Skeletal muscle satellite cell (primary cell): Measurements from ENCODE around the gene APP.

Experiments
- H3K27me3 ChIP-seq: 2 replicates; pipeline ENCODE4 v1.7.0; 2013; ENCODE audit warnings: low read length; ENCODE audit not compliant: control insufficient read depth, insufficient read depth
- H3K36me3 ChIP-seq: 2 replicates; pipeline ENCODE4 v1.7.0; 2013; ENCODE audit warnings: mild to moderate bottlenecking, control low read depth, low read length; ENCODE audit not compliant: insufficient read depth
- H3K4me1 ChIP-seq: 2 replicates; pipeline ENCODE4 v1.7.0; 2013; ENCODE audit warnings: low read length; ENCODE audit not compliant: control insufficient read depth, insufficient read depth
- H3K4me2 ChIP-seq: 2 replicates; pipeline ENCODE4 v1.7.0; 2013; ENCODE audit warnings: mild to moderate bottlenecking, low read length
- H3K4me3 ChIP-seq: 2 replicates; pipeline ENCODE4 v1.7.0; 2013; ENCODE audit warnings: low read length
- H3K9ac ChIP-seq: 2 replicates; pipeline ENCODE4 v1.7.0; 2013; ENCODE audit warnings: mild to moderate bottlenecking, low read depth, low read length, moderate library complexity
- H3K9me3 ChIP-seq: replicated peaks from 2 replicates; pipeline ENCODE4 v1.7.0; 2013; ENCODE audit warnings: mild to moderate bottlenecking, control low read depth, low read length

The APP gene

DNA sequence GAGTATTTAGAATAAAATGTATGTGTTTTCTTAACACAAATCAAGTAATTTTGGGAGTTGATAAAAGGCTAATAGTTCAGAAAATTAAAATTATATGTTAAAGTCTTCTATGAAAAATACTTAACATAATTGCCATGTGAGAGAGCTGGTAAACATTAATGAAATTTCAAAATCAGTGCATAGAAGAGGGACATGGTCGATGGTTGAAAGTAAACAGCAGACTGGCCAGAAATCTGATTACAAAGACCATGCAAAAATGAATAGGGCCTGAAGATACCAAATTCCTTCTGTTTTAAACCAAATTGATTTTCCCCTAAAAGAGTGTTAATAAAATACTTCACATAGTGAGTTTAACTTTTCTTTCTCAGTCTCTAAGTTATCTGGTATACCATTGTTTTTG is 307.5 kb downstream of the APP start:
- no peaks in the 10 kb centered on the region for H3K9me3 ChIP-seq
- no peak overlapping the region for H3K4me2 ChIP-seq
- H3K9ac ChIP-seq = no peak overlapping the region
- H3K36me3 ChIP-seq = no peaks in the 10 kb centered on the region
- H3K4me1 ChIP-seq = no peaks in the 10 kb centered on the region
- peaks cover 4% of the 10 kb centered on the region for H3K27me3 ChIP-seq
- no peak overlapping the region for H3K4me3 ChIP-seq

DNA sequence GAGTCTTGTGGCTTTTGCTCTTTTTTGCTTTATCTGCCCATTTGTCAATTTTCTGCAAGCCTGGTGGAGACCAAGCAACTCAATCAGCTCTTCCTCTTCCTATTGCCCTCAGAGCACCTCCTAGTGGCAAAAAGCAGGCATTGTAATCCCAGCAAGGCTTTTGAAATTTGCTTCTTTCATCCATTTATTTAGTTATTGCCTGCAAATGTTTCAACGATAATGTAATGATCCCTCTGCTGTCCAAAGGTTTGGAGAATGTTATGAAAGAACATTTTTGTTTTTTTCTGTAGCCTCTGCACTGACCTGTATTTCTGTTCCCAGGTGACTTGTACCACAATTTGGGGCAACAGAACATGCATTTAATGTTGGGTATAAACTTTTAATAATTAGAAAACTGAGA is 308.0 kb downstream of the APP start:
- Histone ChIP-seq H3K9ac (no peak overlapping the region), H3K9me3 (no peaks in the 10 kb centered on the region), H3K4me3 (no peak overlapping the region), H3K36me3 (no peaks in the 10 kb centered on the region), H3K4me1 (no peaks in the 10 kb centered on the region), H3K4me2 (no peak overlapping the region), H3K27me3 (peaks cover 5% of the 10 kb centered on the region)

DNA sequence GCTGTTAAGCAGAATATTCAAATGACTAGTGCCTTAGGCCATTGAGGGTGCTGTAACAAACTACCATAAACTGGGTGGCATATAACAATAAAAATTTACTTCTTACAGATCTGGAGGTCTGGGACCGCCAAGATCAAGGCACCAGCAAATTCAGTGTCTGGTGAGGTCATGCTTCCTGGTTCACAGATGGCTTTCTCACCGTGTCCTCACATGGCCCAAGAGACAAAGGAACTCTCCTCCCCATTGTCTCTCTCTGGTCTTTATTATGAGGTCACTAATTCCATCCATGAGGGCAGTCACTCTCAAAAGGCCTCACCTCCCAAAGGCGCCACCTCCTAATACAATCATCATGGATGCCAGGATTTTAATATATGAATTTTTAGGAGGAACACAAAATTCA is 308.5 kb downstream of the APP start:
- no peak overlapping the region for H3K4me2 ChIP-seq
- no peak overlapping the region for H3K4me3 ChIP-seq
- H3K9me3 ChIP-seq = no peaks in the 10 kb centered on the region
- H3K4me1 ChIP-seq = no peaks in the 10 kb centered on the region
- H3K36me3 ChIP-seq = no peaks in the 10 kb centered on the region
- H3K27me3 ChIP-seq = peaks cover 8% of the 10 kb centered on the region
- no peak overlapping the region for H3K9ac ChIP-seq

DNA sequence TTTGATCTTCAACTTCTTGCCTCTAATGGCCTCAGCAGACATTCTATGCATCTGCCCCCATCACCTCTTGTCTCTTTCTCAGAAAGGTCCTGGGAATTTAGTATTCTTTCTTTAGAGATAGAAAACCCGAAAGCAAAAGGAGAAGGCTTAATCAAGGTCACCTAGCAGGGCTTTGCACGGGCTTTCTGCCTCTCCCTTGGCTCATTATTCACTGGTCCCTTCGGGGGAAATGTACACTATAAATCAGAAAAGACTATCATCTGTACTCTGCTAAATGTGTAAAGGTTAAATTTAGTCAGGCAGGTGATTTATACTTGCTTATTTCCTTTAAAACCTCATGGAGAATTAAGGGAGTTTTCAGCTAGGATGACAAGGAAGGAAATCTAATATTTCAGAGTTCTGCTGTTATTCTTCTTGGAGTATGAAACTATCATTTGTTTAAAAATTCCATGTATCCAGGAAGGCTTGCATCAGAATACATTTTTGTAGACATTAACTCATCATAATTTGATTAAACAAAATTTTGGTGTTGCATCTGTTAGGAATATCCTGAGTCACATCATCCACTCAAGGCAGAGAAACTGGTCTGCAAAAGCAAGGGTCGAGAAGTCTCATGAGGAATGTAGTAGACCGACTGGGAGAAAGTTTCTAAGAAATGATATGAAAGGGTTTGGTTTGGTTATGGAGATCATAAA is 311.2 kb downstream of the APP start:
- H3K4me1 ChIP-seq = no peaks in the 10 kb centered on the region
- no peaks in the 10 kb centered on the region for H3K9me3 ChIP-seq
- no peaks in the 10 kb centered on the region for H3K36me3 ChIP-seq
- H3K9ac ChIP-seq = no peak overlapping the region
- H3K4me2 ChIP-seq = no peak overlapping the region
- H3K4me3 ChIP-seq = no peak overlapping the region
- H3K27me3 ChIP-seq = peaks cover 9% of the 10 kb centered on the region

DNA sequence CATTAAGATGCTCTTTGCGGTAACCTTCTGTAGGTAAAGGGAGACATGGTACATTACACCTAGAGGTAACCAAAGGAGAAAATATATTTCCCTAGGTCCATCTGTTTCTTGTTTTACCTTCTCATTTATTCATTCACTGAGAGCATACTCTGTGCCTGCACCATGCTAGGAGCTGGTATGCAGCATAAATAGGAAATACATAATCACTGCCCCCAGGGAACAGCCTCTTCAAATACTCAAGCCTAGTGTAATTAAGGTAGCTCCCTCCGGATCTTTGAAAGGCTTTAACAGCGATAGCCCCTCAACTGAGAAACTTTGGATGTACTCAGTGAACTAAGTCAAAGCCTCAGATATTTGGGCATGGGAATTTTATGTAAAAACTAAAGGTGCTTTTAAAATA is 312.2 kb downstream of the APP start:
- Histone ChIP-seq H3K9ac (no peak overlapping the region), H3K27me3 (peaks cover 9% of the 10 kb centered on the region), H3K4me1 (no peaks in the 10 kb centered on the region), H3K9me3 (no peaks in the 10 kb centered on the region), H3K4me3 (no peak overlapping the region), H3K36me3 (no peaks in the 10 kb centered on the region), H3K4me2 (no peak overlapping the region)

DNA sequence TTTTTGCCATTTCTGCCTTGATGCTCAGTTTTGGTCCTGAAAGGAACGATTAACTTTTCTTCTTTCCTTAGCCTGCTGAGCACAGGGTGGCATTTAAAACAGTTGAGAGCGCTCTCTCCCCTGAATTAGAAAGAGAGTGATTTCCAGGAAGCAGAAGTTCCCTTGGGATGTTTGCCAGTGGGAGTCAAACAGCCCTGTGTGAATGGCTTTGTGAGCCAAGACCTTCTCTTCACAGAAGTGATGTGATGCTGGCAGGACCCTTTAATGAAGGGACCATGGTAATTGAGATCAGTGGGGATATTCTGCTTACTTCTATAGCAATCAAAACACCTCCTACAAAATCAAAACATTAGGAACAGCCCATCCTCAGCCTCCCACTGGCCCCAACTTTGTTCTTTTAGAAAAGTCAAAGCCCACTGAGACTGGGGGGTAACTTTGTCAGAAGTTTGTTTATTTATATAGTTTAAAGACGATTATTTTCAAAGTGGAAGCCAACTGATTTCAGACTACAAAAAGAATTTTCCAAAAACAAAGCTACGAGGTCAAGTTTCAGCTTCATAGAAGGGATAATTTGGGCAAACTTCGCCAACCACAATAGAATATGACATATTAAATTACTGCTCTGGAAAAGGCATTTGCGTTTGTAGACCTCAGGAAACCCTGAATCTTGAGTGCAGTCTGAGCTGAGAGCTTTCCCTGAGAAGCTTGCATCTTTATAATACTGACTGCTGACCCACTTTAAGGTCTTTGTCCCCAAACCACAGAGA is 313.1 kb downstream of the APP start:
- H3K27me3 ChIP-seq = peaks cover 15% of the 10 kb centered on the region
- H3K36me3 ChIP-seq = no peaks in the 10 kb centered on the region
- no peak overlapping the region for H3K4me2 ChIP-seq
- H3K4me3 ChIP-seq = no peak overlapping the region
- H3K4me1 ChIP-seq = no peaks in the 10 kb centered on the region
- H3K9ac ChIP-seq = no peak overlapping the region
- no peaks in the 10 kb centered on the region for H3K9me3 ChIP-seq

DNA sequence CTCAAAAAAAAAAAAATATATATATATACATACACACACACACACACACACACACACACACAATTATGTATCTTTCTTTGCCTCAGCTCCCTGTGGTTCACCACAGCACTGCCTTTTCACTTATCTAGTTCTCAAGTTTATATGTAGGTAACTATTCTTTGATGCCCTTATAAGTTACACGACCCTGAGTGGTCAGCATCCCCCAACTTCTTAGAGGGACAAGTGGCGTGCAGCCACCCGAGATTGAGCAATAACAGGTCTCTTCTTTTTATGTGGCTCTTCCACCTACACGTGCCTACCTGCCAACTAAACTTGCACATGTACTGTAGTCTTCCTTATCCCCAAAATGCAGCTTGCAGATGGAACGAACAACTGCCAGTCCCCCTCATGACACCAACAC is 315.0 kb downstream of the APP start:
- no peak overlapping the region for H3K4me2 ChIP-seq
- no peaks in the 10 kb centered on the region for H3K9me3 ChIP-seq
- peaks cover 19% of the 10 kb centered on the region for H3K27me3 ChIP-seq
- H3K9ac ChIP-seq = no peak overlapping the region
- no peak overlapping the region for H3K4me3 ChIP-seq
- no peaks in the 10 kb centered on the region for H3K36me3 ChIP-seq
- no peaks in the 10 kb centered on the region for H3K4me1 ChIP-seq

DNA sequence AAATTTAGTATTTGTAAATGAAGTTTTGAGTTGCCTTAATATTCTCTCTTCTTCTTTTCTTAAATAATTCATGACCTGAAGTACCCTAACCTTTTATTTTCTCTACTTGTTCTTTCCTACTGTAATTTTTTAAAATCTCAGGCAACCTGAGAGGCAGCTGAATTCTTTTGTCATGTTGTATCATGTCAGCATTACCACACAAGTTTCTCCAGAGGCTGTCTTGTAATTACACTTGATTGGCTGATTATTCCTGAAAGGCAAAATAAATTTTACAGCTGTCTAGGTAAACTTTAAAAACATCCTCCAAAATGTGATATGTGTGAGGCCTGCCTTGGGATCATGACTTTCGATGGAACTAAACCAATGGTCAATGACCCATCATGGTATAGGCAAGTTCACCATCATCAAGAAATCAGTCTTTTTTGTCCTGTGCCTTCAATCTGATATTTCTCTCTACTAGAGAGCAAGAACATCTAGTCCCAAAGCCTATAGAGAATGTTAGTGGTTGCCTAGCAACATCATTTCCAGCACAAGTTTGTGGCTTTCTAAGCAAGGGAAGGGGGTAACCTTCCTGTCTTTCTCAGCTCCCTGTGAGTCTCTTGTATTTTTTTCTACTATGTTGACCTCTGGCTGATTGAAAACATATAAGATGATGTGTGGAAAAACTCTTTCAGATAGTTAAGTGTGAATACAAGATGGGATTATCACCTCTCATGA is 320.3 kb downstream of the APP start:
- Histone ChIP-seq H3K4me3 (no peak overlapping the region), H3K4me1 (peaks cover 5% of the 10 kb centered on the region), H3K9ac (no peak overlapping the region), H3K9me3 (no peaks in the 10 kb centered on the region), H3K27me3 (peaks cover 13% of the 10 kb centered on the region), H3K36me3 (no peaks in the 10 kb centered on the region), H3K4me2 (no peak overlapping the region)

DNA sequence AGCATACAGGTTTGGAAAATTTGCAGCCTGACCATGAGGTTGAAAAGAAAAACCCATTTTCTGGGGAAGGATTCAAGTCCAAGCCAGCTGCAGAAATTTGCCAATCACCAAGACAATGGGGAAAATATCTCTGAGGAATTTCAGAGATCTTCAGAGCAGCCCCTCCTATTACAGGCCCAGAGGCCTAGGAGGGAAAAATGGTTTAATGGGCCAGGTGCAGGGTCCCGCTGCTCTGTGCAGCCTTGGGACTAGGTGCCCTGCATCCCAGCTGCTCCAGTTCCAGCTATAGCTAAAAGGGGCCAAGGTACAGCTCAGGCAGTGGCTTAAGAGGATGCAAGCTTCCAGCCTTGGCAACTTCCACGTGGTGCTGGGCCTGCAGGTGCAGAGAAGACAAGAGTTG is 322.3 kb downstream of the APP start:
- Histone ChIP-seq H3K27me3 (peaks cover 19% of the 10 kb centered on the region), H3K4me2 (no peak overlapping the region), H3K4me3 (no peak overlapping the region), H3K4me1 (peaks cover 5% of the 10 kb centered on the region), H3K9me3 (no peaks in the 10 kb centered on the region), H3K36me3 (no peaks in the 10 kb centered on the region), H3K9ac (no peak overlapping the region)

DNA sequence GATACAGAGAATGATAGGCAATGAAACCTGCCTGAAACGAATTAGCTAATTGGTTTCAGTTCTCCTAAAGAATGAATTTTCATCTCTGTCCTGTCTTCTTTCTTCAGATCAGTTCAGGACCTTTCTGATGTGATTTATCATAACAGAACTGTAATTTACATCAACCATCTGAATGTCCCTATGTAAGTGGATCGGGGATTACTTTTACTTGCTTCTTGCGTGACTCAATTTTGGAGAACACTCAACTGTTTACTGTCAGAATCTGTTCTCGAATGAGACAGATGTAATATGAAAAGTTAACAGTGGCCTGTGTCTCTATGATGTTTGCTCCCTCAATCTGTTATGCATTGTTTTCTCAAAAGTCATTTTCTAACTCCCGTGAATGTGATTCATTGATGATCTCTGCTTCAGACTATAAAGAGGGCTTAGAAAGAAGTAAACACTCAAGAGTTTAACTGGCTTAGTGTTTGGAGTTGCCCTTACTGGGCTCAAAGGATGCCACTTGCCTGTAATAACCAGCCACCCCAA is 324.8 kb downstream of the APP start:
- Histone ChIP-seq H3K4me2 (no peak overlapping the region), H3K9me3 (no peaks in the 10 kb centered on the region), H3K27me3 (peaks cover 30% of the 10 kb centered on the region), H3K4me1 (peaks cover 5% of the 10 kb centered on the region), H3K9ac (no peak overlapping the region), H3K4me3 (no peak overlapping the region), H3K36me3 (no peaks in the 10 kb centered on the region)

DNA sequence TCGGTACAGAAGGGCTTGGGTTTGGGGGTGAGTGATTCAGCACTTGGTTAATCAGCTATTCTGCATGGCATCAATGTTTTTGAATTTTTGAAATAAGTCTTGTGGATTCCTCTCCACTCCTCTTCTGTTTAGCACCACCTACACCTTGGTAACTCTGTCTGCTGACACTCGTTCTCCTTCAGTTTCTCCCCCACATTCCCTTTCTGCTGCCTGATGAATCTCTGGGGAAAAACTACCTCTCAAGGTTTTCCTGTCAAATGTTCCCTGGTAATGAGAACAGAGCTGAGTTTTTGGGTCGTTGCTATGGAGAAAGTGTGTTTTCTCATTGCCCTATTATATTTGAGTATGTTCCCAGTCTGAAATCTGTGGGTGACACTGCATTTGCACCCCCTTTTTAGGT is 327.6 kb downstream of the APP start:
- H3K4me3 ChIP-seq = no peak overlapping the region

More for the DNA sequence above, 327.6 kb downstream of the APP start:
- Histone ChIP-seq H3K9ac (no peak overlapping the region), H3K4me2 (no peak overlapping the region), H3K36me3 (no peaks in the 10 kb centered on the region), H3K4me1 (peaks cover 5% of the 10 kb centered on the region), H3K27me3 (peaks cover 33% of the 10 kb centered on the region), H3K9me3 (no peaks in the 10 kb centered on the region)
